GM18951 (cell line): ENCODE data around the gene CD40.

ENCODE experiments used
- POLR2A ChIP-seq: IDR thresholded peaks from 4 replicates; pipeline ENCODE4 v1.6.1; 2011; ENCODE audit warnings: mild to moderate bottlenecking; ENCODE audit not compliant: insufficient read length, insufficient read depth; ENCODE audit errors: extremely low read depth
- in situ Hi-C: fragments of 300-500 bp; cut with MboI; formaldehyde crosslinking; loops from one replicate; pipeline ENCODE4 v1.12.0; 2022; ENCODE audit warnings: low sequenced_read_pairs, mixed read lengths, inconsistent platforms; ENCODE audit not compliant: unreplicated experiment

CD40 gene

DNA sequence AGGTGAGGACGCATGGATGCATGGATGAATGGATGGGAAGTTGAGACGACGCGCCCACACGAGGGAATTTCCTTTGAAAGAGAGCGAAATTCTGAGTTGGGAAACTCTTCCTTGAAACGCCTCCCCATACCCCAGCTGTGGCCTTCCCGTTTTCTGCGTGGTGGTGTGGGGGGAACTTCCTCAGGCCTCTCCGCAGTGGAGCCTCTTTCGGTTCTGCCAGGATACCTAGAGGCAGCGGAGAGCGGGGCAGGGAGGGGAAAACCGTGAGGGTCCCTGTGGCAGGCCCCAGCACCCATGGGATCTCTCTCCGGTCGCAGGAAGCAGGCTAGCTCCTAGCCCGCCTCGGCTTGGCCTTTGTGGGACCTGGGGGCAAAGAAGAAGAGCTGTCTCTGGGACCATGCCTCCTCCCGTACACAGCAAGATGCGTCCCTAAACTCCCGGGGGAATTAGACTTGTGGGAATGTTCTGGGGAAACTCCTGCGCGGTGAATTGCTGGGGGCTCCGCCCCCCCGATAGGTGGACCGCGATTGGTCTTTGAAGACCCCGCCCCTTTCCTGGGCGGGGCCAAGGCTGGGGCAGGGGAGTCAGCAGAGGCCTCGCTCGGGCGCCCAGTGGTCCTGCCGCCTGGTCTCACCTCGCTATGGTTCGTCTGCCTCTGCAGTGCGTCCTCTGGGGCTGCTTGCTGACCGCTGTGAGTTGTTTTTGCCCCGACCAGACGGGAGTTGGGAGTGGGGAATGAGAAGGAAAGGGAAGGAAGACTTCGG lies at the start of gene CD40:
Gene CD40, plus strand, starts transcription at position 611 of the 764 bp plus-strand sequence. Its CDS starts 30 bp downstream, at position 641.
- TF ChIP-seq POLR2A, result peak; percentile 94
- in situ Hi-C loops, result no loop called here

DNA sequence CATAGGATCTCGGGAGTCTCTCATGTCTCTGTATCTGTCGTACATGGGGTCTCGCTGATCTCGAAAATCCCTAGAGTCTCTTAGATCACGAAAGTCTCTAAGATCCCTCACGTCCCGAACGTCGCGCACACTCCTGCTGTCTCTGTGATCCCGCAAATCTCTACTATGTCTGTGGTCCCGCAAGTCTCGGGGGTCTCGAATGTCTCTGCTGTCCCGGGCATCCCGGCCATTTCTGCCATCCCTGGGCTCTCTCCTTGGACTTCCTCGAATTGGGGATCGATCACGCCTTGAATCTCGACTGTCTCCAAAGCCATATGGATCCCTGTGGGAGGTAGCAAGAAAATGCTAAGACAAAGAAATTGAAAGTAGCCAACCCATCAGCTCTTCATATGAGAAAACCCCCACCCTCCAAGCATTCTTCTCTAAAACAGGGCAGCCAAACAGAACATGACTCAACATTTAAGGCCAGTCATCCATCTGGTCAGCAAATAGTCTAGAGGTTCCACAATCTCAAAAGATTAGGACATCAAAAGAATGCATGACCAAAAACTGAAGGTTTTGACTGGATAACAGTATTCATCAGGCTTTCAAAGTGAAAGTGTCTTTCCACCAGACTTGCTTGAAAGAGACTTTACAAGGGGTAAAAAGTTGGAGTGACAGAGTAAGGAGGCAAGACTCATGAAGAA lies 47.8 kb upstream of the CD40 start:
- in situ Hi-C loops, result no loop called here
- no peak for TF ChIP-seq POLR2A

DNA sequence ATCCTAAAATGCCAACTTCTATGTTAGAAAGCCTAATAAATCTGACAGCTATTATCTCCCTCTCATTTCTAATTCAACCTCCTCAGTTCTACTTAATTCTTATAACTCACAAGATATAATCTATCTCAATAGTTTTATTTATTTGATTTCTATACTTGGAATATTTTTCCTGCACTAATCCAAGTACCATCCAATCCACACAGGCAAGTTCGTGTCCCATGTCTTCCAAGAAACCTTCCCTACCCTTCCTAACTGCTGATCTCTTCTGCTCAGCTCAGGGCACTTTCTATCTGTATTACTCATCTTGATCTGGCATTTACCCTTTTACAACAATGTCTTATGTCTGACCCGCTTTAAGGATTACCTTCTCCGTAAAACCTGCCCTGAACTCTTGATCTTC lies 46.5 kb upstream of the CD40 start:
- no peak for TF ChIP-seq POLR2A
- in situ Hi-C loops, result no loop called here

DNA sequence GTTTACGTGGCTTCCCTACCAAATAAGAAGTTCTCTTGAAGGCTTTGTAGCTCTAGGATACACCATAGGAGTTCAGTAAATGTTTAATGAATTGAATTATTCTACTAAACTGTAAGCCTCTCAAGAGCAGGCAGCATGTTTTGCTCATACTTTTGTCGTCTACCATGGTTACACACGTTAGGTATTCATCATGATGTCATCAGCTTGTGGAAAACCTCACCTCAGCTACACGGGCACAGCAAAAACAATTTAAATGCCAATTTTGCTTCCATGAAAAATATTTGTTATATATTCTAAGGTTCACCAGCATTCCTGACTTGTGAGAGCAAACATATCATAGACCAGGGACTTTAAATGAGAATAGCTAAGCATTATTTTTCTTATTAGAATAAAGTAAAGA lies 45.1 kb upstream of the CD40 start:
- in situ Hi-C loops, result no loop called here
- TF ChIP-seq POLR2A, result no peak

GRCh38 chr20:46073443-46073842 lies 44.7 kb upstream of the CD40 start:
- TF ChIP-seq POLR2A, result no peak
- in situ Hi-C loops, result no loop called here

DNA sequence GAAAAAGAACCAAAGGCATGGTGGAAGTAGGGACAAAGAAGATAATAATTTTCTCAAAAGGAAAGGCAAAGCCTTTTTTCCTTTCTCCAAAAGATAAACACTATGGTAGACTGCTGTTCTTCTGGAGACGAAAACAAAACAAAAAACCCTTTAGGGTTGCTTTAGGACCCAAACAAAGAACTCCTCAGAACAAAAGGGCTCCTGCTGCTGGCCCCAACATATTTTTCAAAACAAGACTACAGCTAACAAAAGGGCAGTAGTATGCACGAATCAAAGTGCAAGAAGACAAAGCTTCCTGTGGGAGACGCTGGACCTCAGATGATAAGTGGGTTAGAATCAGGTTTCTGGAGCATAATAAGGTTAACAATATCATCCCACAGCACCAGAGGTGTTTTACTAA lies 44.1 kb upstream of the CD40 start:
- in situ Hi-C loops, result no loop called here
- TF ChIP-seq POLR2A, result no peak

- in situ Hi-C loops, result no loop called here
- no peak for TF ChIP-seq POLR2A
Observed at GRCh38 chr20:46076806-46077205, 41.3 kb upstream of the CD40 start.

GRCh38 chr20:46077642-46078305 lies 40.3 kb upstream of the CD40 start:
- no peak for TF ChIP-seq POLR2A
- in situ Hi-C loops, result no loop called here

GRCh38 chr20:46078954-46079353 lies 39.2 kb upstream of the CD40 start:
- in situ Hi-C loops, result no loop called here
- no peak for TF ChIP-seq POLR2A

GRCh38 chr20:46081074-46081473 lies 37.0 kb upstream of the CD40 start:
- in situ Hi-C loops, result no loop called here
- no peak for TF ChIP-seq POLR2A

DNA sequence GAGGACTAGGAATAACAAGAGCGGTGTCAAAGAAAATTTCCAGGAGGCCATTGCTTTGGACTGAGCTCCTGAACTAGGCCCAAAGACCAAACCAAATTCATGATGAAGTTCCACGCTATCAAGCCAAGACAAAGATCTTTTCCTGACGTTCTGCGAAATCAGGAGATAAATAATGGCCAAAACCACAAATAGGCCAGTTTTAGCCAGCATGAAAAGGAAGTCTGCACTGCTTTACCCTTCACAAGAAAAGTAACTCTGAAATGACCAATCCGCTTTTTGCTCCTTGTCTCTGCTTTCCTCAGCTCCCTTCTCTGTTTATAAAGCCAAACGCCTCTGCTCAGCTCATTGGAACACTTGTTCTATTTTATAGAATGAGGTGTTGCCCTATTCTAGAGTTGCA lies 35.0 kb upstream of the CD40 start:
- in situ Hi-C loops, result no loop called here
- no peak for TF ChIP-seq POLR2A

DNA sequence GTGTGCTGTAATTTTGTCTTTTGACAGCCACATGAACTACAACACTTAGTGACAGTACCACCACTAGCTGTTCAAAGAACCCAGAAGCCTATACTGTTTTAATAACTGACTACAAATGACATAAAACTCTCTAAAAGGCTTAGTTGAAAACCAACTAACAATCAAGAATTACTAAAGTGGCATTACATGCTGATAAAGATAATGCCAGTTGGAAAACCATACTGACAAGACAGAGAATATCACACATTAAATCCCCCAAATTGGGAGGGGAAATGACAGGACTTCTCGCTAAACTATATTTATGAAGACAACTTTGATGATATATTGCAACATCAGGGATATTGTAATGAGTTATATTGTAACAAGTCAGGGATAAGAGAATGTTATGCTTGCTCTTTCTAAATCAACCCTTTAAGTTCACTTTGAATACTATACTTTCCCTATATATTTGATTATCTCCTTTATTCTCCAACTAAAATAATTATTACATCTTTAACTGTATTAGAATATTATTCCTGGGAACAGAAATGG lies 34.5 kb upstream of the CD40 start:
- TF ChIP-seq POLR2A, result no peak
- in situ Hi-C loops, result no loop called here

- in situ Hi-C loops, result no loop called here
- TF ChIP-seq POLR2A, result no peak
Observed at GRCh38 chr20:46084805-46085178, 33.3 kb upstream of the CD40 start.

DNA sequence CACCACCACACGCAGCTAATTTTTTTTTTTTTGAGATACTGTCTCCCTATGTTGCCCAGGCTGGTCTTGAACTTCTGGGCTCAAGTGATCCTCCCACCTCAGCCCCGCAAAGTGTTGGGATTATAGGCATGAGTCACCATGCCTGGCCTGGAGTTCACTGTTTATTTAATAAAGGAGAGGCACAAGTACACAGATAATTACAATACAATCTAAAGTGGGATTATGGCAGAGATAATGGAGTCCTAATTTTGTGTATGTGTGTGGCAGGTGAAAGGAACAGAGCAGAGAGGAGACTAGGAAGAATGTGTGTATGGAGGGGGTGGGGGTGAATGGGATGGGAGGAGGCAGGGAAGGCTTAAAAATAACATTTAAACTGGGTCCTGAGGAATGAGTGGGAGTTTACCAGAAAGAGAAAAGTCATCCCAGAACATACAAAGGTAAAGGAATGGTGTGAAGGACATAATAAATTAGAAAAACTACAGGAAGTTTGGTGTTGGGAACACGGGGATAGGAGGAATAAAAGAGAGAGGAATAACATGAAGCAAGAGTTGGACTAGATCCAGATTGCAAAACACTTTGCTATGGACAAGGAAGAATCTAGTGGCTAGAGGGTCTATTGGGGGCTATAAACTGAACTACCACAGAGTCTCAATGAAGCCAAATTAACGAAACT lies 32.8 kb upstream of the CD40 start:
- no peak for TF ChIP-seq POLR2A
- in situ Hi-C loops, result no loop called here

DNA sequence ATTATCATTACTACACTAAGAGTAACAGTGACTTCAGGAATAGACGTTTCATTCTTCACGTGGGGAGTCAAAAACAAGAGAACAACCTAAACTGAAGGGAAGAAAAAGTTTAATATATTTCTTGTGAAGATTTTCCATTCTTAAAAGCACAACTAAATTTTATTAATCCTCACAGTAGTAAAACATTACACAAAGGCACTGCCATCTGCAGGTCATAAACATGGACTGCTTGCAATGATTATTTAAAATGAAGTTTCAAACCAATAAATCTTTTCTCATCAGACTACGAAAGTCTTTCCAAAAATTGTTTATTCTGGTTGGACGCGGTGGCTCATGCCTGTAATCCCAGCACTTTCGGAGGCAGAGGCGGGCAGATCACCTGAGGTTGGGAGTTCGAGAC lies 31.0 kb upstream of the CD40 start:
- in situ Hi-C loops, result no loop called here
- TF ChIP-seq POLR2A, result no peak
